H1 (cell line): Measurements from ENCODE around the gene LCN10.

Experiments used
- CEBPB ChIP-seq: IDR thresholded peaks from 2 replicates; pipeline ENCODE4 v1.6.1; 2012; ENCODE audit warnings: low read depth, low read length
- CTCF ChIP-seq, 3 experiments: IDR thresholded peaks; 1 replicate in 2 of 3; 2 replicates in 1 of 3; pipeline versions ENCODE4 v1.5.1 to v1.6.1; 2011; ENCODE audit warnings: low read length in 3 of 3, mild to moderate bottlenecking in 3 of 3, inconsistent platforms in 2 of 3, low read depth in 1 of 3, moderate library complexity in 1 of 3; ENCODE audit not compliant: insufficient read depth in 1 of 3; ENCODE audit errors: control extremely low read depth in 1 of 3
- EP300 ChIP-seq, 2 experiments: IDR thresholded peaks; 1 replicate in 1 of 2; 2 replicates in 1 of 2; pipeline ENCODE4 v1.6.1; 2011 to 2012; ENCODE audit warnings: low read depth in 2 of 2, low read length in 2 of 2, mild to moderate bottlenecking in 2 of 2, borderline replicate concordance in 1 of 2, inconsistent platforms in 1 of 2, moderate library complexity in 1 of 2
- EZH2 ChIP-seq: fragments of 200-600 bp; sonication (generic); IDR thresholded peaks from 2 replicates; pipeline ENCODE4 v1.7.1; 2012; ENCODE audit warnings: low read depth, mild to moderate bottlenecking, moderate library complexity, low read length, inconsistent platforms; ENCODE audit not compliant: severe bottlenecking
- MAFK ChIP-seq: IDR thresholded peaks from 2 replicates; pipeline ENCODE4 v1.6.1; 2012; ENCODE audit warnings: low read depth, mild to moderate bottlenecking, improper control_type of control experiment, low read length
- MAX ChIP-seq: IDR thresholded peaks from 2 replicates; pipeline ENCODE4 v1.6.1; 2012; ENCODE audit warnings: inconsistent platforms
- POLR2A ChIP-seq, 2 experiments: IDR thresholded peaks; 1 replicate in 1 of 2; 2 replicates in 1 of 2; pipeline ENCODE4 v1.6.1; 2011; ENCODE audit warnings: low read depth in 2 of 2, low read length in 2 of 2, mild to moderate bottlenecking in 2 of 2; ENCODE audit errors: control extremely low read depth in 1 of 2
- POLR2AphosphoS5 ChIP-seq: IDR thresholded peaks from 2 replicates; pipeline ENCODE4 v1.6.1; 2011; ENCODE audit warnings: low read depth, low read length
- RAD21 ChIP-seq, 2 experiments: IDR thresholded peaks in 1 of 2; conservative IDR thresholded peaks in 1 of 2; 2 replicates each; pipeline ENCODE4 v1.6.1; 2011; ENCODE audit warnings: low read depth in 2 of 2, low read length in 2 of 2, improper control_type of control experiment in 1 of 2, inconsistent platforms in 1 of 2, mild to moderate bottlenecking in 1 of 2, moderate library complexity in 1 of 2
- RFX5 ChIP-seq: IDR thresholded peaks from 2 replicates; pipeline ENCODE4 v1.6.1; 2011; ENCODE audit warnings: low read depth, low read length, improper control_type of control experiment, borderline replicate concordance
- ZNF274 ChIP-seq: IDR thresholded peaks from 2 replicates; pipeline ENCODE4 v1.7.0; 2012; ENCODE audit warnings: low read length, borderline replicate concordance; ENCODE audit errors: extremely low read depth

- TF ChIP-seq CTCF (IDR thresholded peaks at IDR 0.05; ENCODE audit: control extremely low read depth in 1 of 3, insufficient read depth in 1 of 3, low read depth in 1 of 3, low read length in 3 of 3) (no peak), ZNF274 (no peak), POLR2A (IDR thresholded peaks at IDR 0.05; ENCODE audit: control extremely low read depth in 1 of 2, low read depth in 2 of 2, low read length in 2 of 2) (no peak), POLR2AphosphoS5 (no peak), CEBPB (no peak), EP300 (IDR thresholded peaks at IDR 0.05; ENCODE audit: borderline replicate concordance in 1 of 2, low read depth in 2 of 2, low read length in 2 of 2) (no peak), RAD21 (IDR thresholded peaks at IDR 0.05 in 1 of 2, conservative IDR thresholded peaks at IDR 0.05 in 1 of 2; ENCODE audit: low read depth in 2 of 2, low read length in 2 of 2) (no peak), EZH2 (no peak), RFX5 (no peak), MAFK (no peak), MAX (no peak)
Observed at GRCh38 chr9:136784997-136785361, 42.2 kb upstream of the LCN10 start.
